Neutrophil (primary cell): Measurements from ENCODE around the gene SLC17A2.

Experiments used
- H3K27ac ChIP-seq: fragments of 200-600 bp; sonication (generic); 2 replicates; pipeline ENCODE4 v1.5.1; 2016; ENCODE audit warnings: mild to moderate bottlenecking, moderate library complexity
- H3K27me3 ChIP-seq: fragments of 200-600 bp; sonication (generic); 2 replicates; pipeline ENCODE4 v1.6.0; 2016; ENCODE audit warnings: mild to moderate bottlenecking
- H3K36me3 ChIP-seq: fragments of 200-600 bp; sonication (generic); 2 replicates; pipeline ENCODE4 v1.5.1; 2017
- H3K4me1 ChIP-seq, 2 experiments: fragments of 200-600 bp in 1 of 2; sonication (generic) in 1 of 2; 1 replicate in 1 of 2; 2 replicates in 1 of 2; pipeline versions ENCODE4 v1.5.1 to v1.6.1; 2013 to 2016; ENCODE audit warnings: low read depth in 1 of 2, low read length in 1 of 2, mild to moderate bottlenecking in 1 of 2, moderate library complexity in 1 of 2; ENCODE audit not compliant: control insufficient read depth in 1 of 2, insufficient read depth in 1 of 2
- H3K4me3 ChIP-seq, 2 experiments: fragments of 200-600 bp in 1 of 2; sonication (generic) in 1 of 2; 1 replicate in 1 of 2; 2 replicates in 1 of 2; pipeline ENCODE4 v1.5.1; 2013 to 2016; ENCODE audit warnings: low read depth in 1 of 2, low read length in 1 of 2, mild to moderate bottlenecking in 1 of 2, moderate library complexity in 1 of 2
- H3K9me3 ChIP-seq: fragments of 200-600 bp; sonication (generic); 2 replicates; pipeline ENCODE4 v1.5.1; 2016
- CTCF ChIP-seq: fragments of 200-600 bp; sonication (generic); IDR thresholded peaks from 2 replicates; pipeline ENCODE4 v1.5.1; 2016; ENCODE audit warnings: antibody characterized with exemption

Gene SLC17A2

GRCh38 chr6:25930532-25931410, at the start of gene SLC17A2:
SLC17A2 (minus strand) TSS chr6:25930691; CDS start chr6:25925796, 4,895 bp downstream.
- TF ChIP-seq CTCF = no peak
- Histone ChIP-seq H3K27ac (no peak within 1 kb of the TSS), H3K36me3 (no peaks in the 10 kb centered on the region), H3K27me3 (no peaks in the 10 kb centered on the region), H3K4me1 (no peaks in the 10 kb centered on the region), H3K9me3 (no peaks in the 10 kb centered on the region), H3K4me3 (no peak within 1 kb of the TSS)

GRCh38 chr6:25975923-25976560, 45.6 kb upstream of the SLC17A2 start:
- Histone ChIP-seq H3K9me3 (no peaks in the 10 kb centered on the region), H3K27me3 (no peaks in the 10 kb centered on the region), H3K36me3 (peaks cover 100% of the 10 kb centered on the region), H3K4me1 (no peaks in the 10 kb centered on the region), H3K27ac (no peak overlapping the region), H3K4me3 (no peak overlapping the region)
- no peak for TF ChIP-seq CTCF

- Histone ChIP-seq H3K4me1 (no peaks in the 10 kb centered on the region), H3K27me3 (no peaks in the 10 kb centered on the region), H3K9me3 (no peaks in the 10 kb centered on the region), H3K27ac (no peak overlapping the region), H3K4me3 (no peak overlapping the region), H3K36me3 (peaks cover 100% of the 10 kb centered on the region)
- TF ChIP-seq CTCF = no peak
These were observed 43.5 kb upstream of the SLC17A2 start for GRCh38 chr6:25973923-25974555.

GRCh38 chr6:25972902-25973301, 42.4 kb upstream of the SLC17A2 start:
- peaks cover 100% of the 10 kb centered on the region for H3K36me3 ChIP-seq

More at GRCh38 chr6:25972902-25973301, 42.4 kb upstream of the SLC17A2 start:
- Histone ChIP-seq H3K4me3 (no peak overlapping the region), H3K27ac (no peak overlapping the region), H3K9me3 (no peaks in the 10 kb centered on the region), H3K4me1 (peaks cover 6 to 8% of the 10 kb centered on the region in 2 experiments), H3K27me3 (no peaks in the 10 kb centered on the region)
- TF ChIP-seq CTCF = no peak
